Measurements from ENCODE around the gene KLF7. TPM values are rescaled to one million over a fixed set of nuclear protein-coding genes. Genes with fewer than 3 reads are reported as not detected.
A peak's percentile ranks its signal among the peaks of the same experiment; 100 is the strongest.

Gene KLF7
- total RNA-seq, 1 experiment from 2014 or later, result 24.9 TPM

GRCh38 chr2:207156451-207157161 lies 9.1 kb downstream of the KLF7 start:
- no peak for TF ChIP-seq CTCF (IDR thresholded peaks at IDR 0.05; ENCODE audit: unreplicated experiment)
- no peaks in the 10 kb centered on the region for H3K9me3 Mint-ChIP-seq (ENCODE audit: low read depth, unreplicated experiment)
- peak overlapping the region; percentile 66 for H3K27ac Mint-ChIP-seq (ENCODE audit: unreplicated experiment)
- CTCF ChIA-PET, result interaction anchor here (0.6 to 0.7 kb wide), 3 partner anchors 10 to 327 kb away, joined by 3 to 5 read pairs (median 4); no protein-coding TSS in a partner anchor
- peaks cover 6% of the 10 kb centered on the region for H3K36me3 Mint-ChIP-seq (ENCODE audit: insufficient read depth, unreplicated experiment)
- no peak overlapping the region for H3K4me3 Mint-ChIP-seq (ENCODE audit: low read depth, unreplicated experiment)
- intact Hi-C loops (cut with micrococcal nuclease; ENCODE audit: unreplicated experiment), result no loop called here
- no peak for DNase-seq
- H3K4me1 Mint-ChIP-seq (ENCODE audit: low read depth, unreplicated experiment), result peaks cover 65% of the 10 kb centered on the region
- H3K27me3 Mint-ChIP-seq (ENCODE audit: unreplicated experiment), result no peaks in the 10 kb centered on the region
- no TSS peak for BruUV-seq (replicated peaks)

- no peak for DNase-seq
- TF ChIP-seq CTCF (IDR thresholded peaks at IDR 0.05; ENCODE audit: unreplicated experiment), result no peak
- BruUV-seq (replicated peaks), result no TSS peak
- intact Hi-C loops (cut with micrococcal nuclease; ENCODE audit: unreplicated experiment), result no loop called here
- H3K4me1 Mint-ChIP-seq (ENCODE audit: low read depth, unreplicated experiment), result peaks cover 60% of the 10 kb centered on the region
- no peak overlapping the region for H3K4me3 Mint-ChIP-seq (ENCODE audit: low read depth, unreplicated experiment)
- CTCF ChIA-PET, result interaction anchor here (0.6 kb wide), 1 partner anchor 373 kb away, joined by 3 read pairs; no protein-coding TSS in a partner anchor
- no peak overlapping the region for H3K27ac Mint-ChIP-seq (ENCODE audit: unreplicated experiment)
- H3K27me3 Mint-ChIP-seq (ENCODE audit: unreplicated experiment), result no peaks in the 10 kb centered on the region
- H3K9me3 Mint-ChIP-seq (ENCODE audit: low read depth, unreplicated experiment), result no peaks in the 10 kb centered on the region
- peaks cover 6% of the 10 kb centered on the region for H3K36me3 Mint-ChIP-seq (ENCODE audit: insufficient read depth, unreplicated experiment)
Measured at GRCh38 chr2:207155516-207156444, 10.0 kb downstream of the KLF7 start.

GRCh38 chr2:207154556-207155510 lies 10.9 kb downstream of the KLF7 start:
- DNase-seq, result no peak
- no peaks in the 10 kb centered on the region for H3K9me3 Mint-ChIP-seq (ENCODE audit: low read depth, unreplicated experiment)
- no TSS peak for BruUV-seq (replicated peaks)

More at GRCh38 chr2:207154556-207155510, 10.9 kb downstream of the KLF7 start:
- CTCF ChIA-PET, result interaction anchor here (1.0 to 1.2 kb wide), 2 partner anchors 11 to 20 kb away, joined by 3 to 4 read pairs; partner anchors contain the start of gene KLF7
- Mint-ChIP-seq H3K4me1 (ENCODE audit: low read depth, unreplicated experiment) (peaks cover 65% of the 10 kb centered on the region), H3K27ac (ENCODE audit: unreplicated experiment) (no peak overlapping the region), H3K4me3 (ENCODE audit: low read depth, unreplicated experiment) (no peak overlapping the region), H3K36me3 (ENCODE audit: insufficient read depth, unreplicated experiment) (peaks cover 6% of the 10 kb centered on the region), H3K27me3 (ENCODE audit: unreplicated experiment) (no peaks in the 10 kb centered on the region)
- no peak for TF ChIP-seq CTCF (IDR thresholded peaks at IDR 0.05; ENCODE audit: unreplicated experiment)
- intact Hi-C loops (cut with micrococcal nuclease; ENCODE audit: unreplicated experiment), result no loop called here

All from Calu3 (cell line).